Thymus (tissue), 14 donors: ENCODE results near the gene TAL1. TPM values are rescaled to one million over a fixed set of nuclear protein-coding genes. Genes with fewer than 3 reads are reported as not detected.
"Not testable (repeated sequence)": the region's sequence is repeated elsewhere in the genome, so short reads cannot be mapped to it uniquely, and the experiment has no call there.

Experiments used
- DNase-seq, 9 donors: peaks; one replicate each; pipeline ENCODE4 v3.0.0-alpha.2; 2013; ENCODE audit warnings: low spot score in 9 of 9, low read depth in 6 of 9, missing footprints in 1 of 9
- H3K27ac ChIP-seq, 2 donors: one replicate each; pipeline ENCODE4 v1.5.1; 2013; ENCODE audit warnings: control low read depth in 1 of 2, low read depth in 1 of 2, low read length in 1 of 2, mild to moderate bottlenecking in 1 of 2, moderate library complexity in 1 of 2
- H3K27me3 ChIP-seq, 2 donors: one replicate each; pipeline ENCODE4 v1.5.1; 2013; ENCODE audit warnings: low read length in 1 of 2; ENCODE audit not compliant: control insufficient read depth in 2 of 2, insufficient read depth in 1 of 2
- H3K36me3 ChIP-seq, 2 donors: one replicate each; pipeline ENCODE4 v1.5.1; 2013; ENCODE audit warnings: low read length in 1 of 2, mild to moderate bottlenecking in 1 of 2, moderate library complexity in 1 of 2; ENCODE audit not compliant: control insufficient read depth in 2 of 2, insufficient read depth in 2 of 2
- H3K4me1 ChIP-seq, 2 donors: one replicate each; pipeline ENCODE4 v1.5.1; 2013; ENCODE audit warnings: low read length in 2 of 2; ENCODE audit not compliant: control insufficient read depth in 2 of 2, insufficient read depth in 2 of 2
- H3K4me3 ChIP-seq, 2 donors: one replicate each; pipeline ENCODE4 v1.5.1; 2013; ENCODE audit warnings: low read length in 2 of 2, control low read depth in 1 of 2, mild to moderate bottlenecking in 1 of 2
- H3K9me3 ChIP-seq, 2 donors: one replicate each; pipeline ENCODE4 v1.5.1; 2013; ENCODE audit warnings: low read length in 1 of 2, mild to moderate bottlenecking in 1 of 2; ENCODE audit not compliant: control insufficient read depth in 2 of 2, insufficient read depth in 1 of 2
- WGBS: extraction: QIAGEN DNeasy Blood & Tissue Kit; methylation state at CpG from one replicate; pipeline ENCODE4 v1.1.7; 2013; 5-methylcytosine and 5-hydroxymethylcytosine counted together
- long read RNA-seq, 10 donors: transcript quantifications; one replicate each; lab custom pipeline, GENCODE V29; 2026
- polyA plus RNA-seq: library from polyadenylated mRNA; stranded (reverse); fragments of 200-250 nt; gene quantifications from one replicate; pipeline ENCODE4 v1.2.3, GENCODE V29; 2013
- total RNA-seq: library from RNA; stranded (reverse); fragments of 120-200 nt; gene quantifications from one replicate; pipeline ENCODE4 v1.2.4, GENCODE V29; 2013
- donor health status: healthy.

TAL1 gene
- total RNA-seq (1.5 TPM), polyA plus RNA-seq (2.7 TPM)
- long read RNA-seq, donor 1, result 0 reads
- long read RNA-seq, donor 2, full-length matches to known transcripts, result 1 of 1 reads
- long read RNA-seq, donor 2, partial matches to known transcripts, result 0 of 1 reads
- long read RNA-seq, donor 2, other reads (novel, unspliced or antisense), result 0 of 1 reads
- long read RNA-seq, donor 3, result 0 reads
- long read RNA-seq, donor 4, result 0 reads
- long read RNA-seq, donor 5, result 0 reads
- long read RNA-seq, donor 6, result 0 reads
- long read RNA-seq, donor 7, full-length matches to known transcripts, result 2 of 2 reads
- long read RNA-seq, donor 7, partial matches to known transcripts, result 0 of 2 reads
- long read RNA-seq, donor 7, other reads (novel, unspliced or antisense), result 0 of 2 reads
- long read RNA-seq, donor 8, result 0 reads
- long read RNA-seq, donor 9, result 0 reads
- long read RNA-seq, donor 10, full-length matches to known transcripts, result 1 of 1 reads
- long read RNA-seq, donor 10, partial matches to known transcripts, result 0 of 1 reads
- long read RNA-seq, donor 10, other reads (novel, unspliced or antisense), result 0 of 1 reads

GRCh38 chr1:47232187-47232874 lies at the start of gene TAL1:
TSS of gene TAL1 (minus strand) at chr1:47232225. CDS start at chr1:47225888, 6,337 bp downstream.
- no peak for DNase-seq
- 6% methylated on average over 51 of the region's 51 CpGs for WGBS
- Histone ChIP-seq H3K27ac (peak within 1 kb of the TSS in 1 of 2 donors; percentile 30), H3K4me1 (peaks cover 0 to 16% of the 10 kb centered on the region in 2 donors), H3K36me3 (no peaks in the 10 kb centered on the region), H3K9me3 (no peaks in the 10 kb centered on the region), H3K4me3 (no peak within 1 kb of the TSS), H3K27me3 (peaks cover 51 to 88% of the 10 kb centered on the region in 2 donors)

- peaks cover 16 to 49% of the 10 kb centered on the region in 2 donors for H3K36me3 ChIP-seq
- H3K27ac ChIP-seq, result no peak overlapping the region
- H3K27me3 ChIP-seq, result no peaks in the 10 kb centered on the region
- H3K9me3 ChIP-seq, result no peaks in the 10 kb centered on the region
- no peak for DNase-seq
- H3K4me3 ChIP-seq, result no peak overlapping the region
- no peaks in the 10 kb centered on the region for H3K4me1 ChIP-seq
- 98% methylated on average over 3 of the region's 3 CpGs for WGBS
Measured at GRCh38 chr1:47280142-47280541, 48.1 kb upstream of the TAL1 start.

GRCh38 chr1:47276850-47277249 lies 44.8 kb upstream of the TAL1 start:
- 97% methylated on average over 2 of the region's 2 CpGs for WGBS
- Histone ChIP-seq H3K4me1 (no peaks in the 10 kb centered on the region), H3K4me3 (no peak overlapping the region), H3K9me3 (no peaks in the 10 kb centered on the region), H3K27ac (no peak overlapping the region), H3K36me3 (peaks cover 15 to 40% of the 10 kb centered on the region in 2 donors), H3K27me3 (no peaks in the 10 kb centered on the region)
- no peak for DNase-seq

- H3K36me3 ChIP-seq, result peaks cover 14 to 46% of the 10 kb centered on the region in 2 donors
- not testable (repeated sequence) for H3K27ac ChIP-seq, H3K27me3 ChIP-seq, H3K4me3 ChIP-seq, DNase-seq, H3K9me3 ChIP-seq, H3K4me1 ChIP-seq
- WGBS, result 97% methylated on average over 7 of the region's 7 CpGs
Measured at GRCh38 chr1:47275811-47276210, 43.8 kb upstream of the TAL1 start.

GRCh38 chr1:47265529-47265928 lies 33.5 kb upstream of the TAL1 start:
- not testable (repeated sequence) for H3K27ac ChIP-seq, H3K27me3 ChIP-seq, DNase-seq, H3K4me1 ChIP-seq, H3K9me3 ChIP-seq, H3K4me3 ChIP-seq
- WGBS, result 99% methylated on average over 8 of the region's 8 CpGs
- peaks cover 15 to 31% of the 10 kb centered on the region in 2 donors for H3K36me3 ChIP-seq

- Histone ChIP-seq H3K4me3 (no peak overlapping the region), H3K9me3 (no peaks in the 10 kb centered on the region), H3K36me3 (peaks cover 17 to 34% of the 10 kb centered on the region in 2 donors), H3K27ac (no peak overlapping the region), H3K27me3 (no peaks in the 10 kb centered on the region), H3K4me1 (no peaks in the 10 kb centered on the region)
- peak in 8 of 9 donors; percentile 4 to 47 (median 22) for DNase-seq
- 98% methylated on average over 1 of the region's 1 CpG for WGBS
Measured at GRCh38 chr1:47262787-47263413, 30.9 kb upstream of the TAL1 start.

GRCh38 chr1:47257224-47257623 lies 25.2 kb upstream of the TAL1 start:
- Histone ChIP-seq H3K36me3 (peaks cover 17 to 39% of the 10 kb centered on the region in 2 donors), H3K4me1 (no peaks in the 10 kb centered on the region)

GRCh38 chr1:47252795-47253194 lies 20.8 kb upstream of the TAL1 start:
- Histone ChIP-seq H3K4me1 (no peaks in the 10 kb centered on the region), H3K27me3 (no peaks in the 10 kb centered on the region), H3K4me3 (no peak overlapping the region), H3K36me3 (peaks cover 22 to 25% of the 10 kb centered on the region in 2 donors), H3K9me3 (no peaks in the 10 kb centered on the region), H3K27ac (no peak overlapping the region)
- no peak for DNase-seq
- WGBS, result 97% methylated on average over 5 of the region's 5 CpGs

More at GRCh38 chr1:47257224-47257623, 25.2 kb upstream of the TAL1 start:
- DNase-seq, result no peak
- Histone ChIP-seq H3K27me3 (no peaks in the 10 kb centered on the region), H3K4me3 (no peak overlapping the region), H3K9me3 (no peaks in the 10 kb centered on the region), H3K27ac (no peak overlapping the region)
- WGBS, result 93% methylated on average over 2 of the region's 2 CpGs
